Erythroblast (primary cell): ENCODE measurements around the gene WNT5A.

Experiments
- GATA1 ChIP-seq: IDR thresholded peaks from 2 replicates; pipeline ENCODE4 v1.6.1; 2011; ENCODE audit warnings: low read depth, mild to moderate bottlenecking, control low read depth, low read length, moderate library complexity
- POLR2A ChIP-seq: IDR thresholded peaks from 2 replicates; pipeline ENCODE4 v1.6.1; 2011; ENCODE audit warnings: mild to moderate bottlenecking, low read length

GRCh38 chr3:55416331-55416821 lies 70.7 kb downstream of the WNT5A start:
- TF ChIP-seq POLR2A = no peak
- no peak for TF ChIP-seq GATA1
